GM21825 (cell line): ENCODE data around the gene ZNF747.

Experiments
- ATAC-seq: cut with Tn5 transposase; IDR thresholded peaks from one replicate; pipeline ENCODE4 v1.9.1; 2021; ENCODE audit warnings: mild to moderate bottlenecking, moderate library complexity; ENCODE audit not compliant: unreplicated experiment

The ZNF747 gene

GRCh38 chr16:30519120-30520049, 15.3 kb downstream of the ZNF747 start:
- no peak for ATAC-seq

GRCh38 chr16:30518552-30518951, 16.1 kb downstream of the ZNF747 start:
- no peak for ATAC-seq

GRCh38 chr16:30515275-30515674, 19.4 kb downstream of the ZNF747 start:
- no peak for ATAC-seq

GRCh38 chr16:30511509-30511908, 23.1 kb downstream of the ZNF747 start:
- no peak for ATAC-seq

- ATAC-seq = no peak
Observed at GRCh38 chr16:30510376-30510938, 24.2 kb downstream of the ZNF747 start.

GRCh38 chr16:30509081-30509765, 25.4 kb downstream of the ZNF747 start:
- no peak for ATAC-seq

- ATAC-seq = no peak
Observed at GRCh38 chr16:30503403-30504296, 31.0 kb downstream of the ZNF747 start.

GRCh38 chr16:30499284-30499683, 35.4 kb downstream of the ZNF747 start:
- no peak for ATAC-seq

- no peak for ATAC-seq
Observed at GRCh38 chr16:30494709-30495108, 39.9 kb downstream of the ZNF747 start.

GRCh38 chr16:30493941-30494488, 40.6 kb downstream of the ZNF747 start:
- no peak for ATAC-seq

- ATAC-seq = no peak
Observed at GRCh38 chr16:30491744-30492308, 42.8 kb downstream of the ZNF747 start.

GRCh38 chr16:30491229-30491628, 43.4 kb downstream of the ZNF747 start:
- no peak for ATAC-seq

- no peak for ATAC-seq
Observed at GRCh38 chr16:30490210-30490609, 44.4 kb downstream of the ZNF747 start.

GRCh38 chr16:30488764-30489605, 45.7 kb downstream of the ZNF747 start:
- no peak for ATAC-seq

- ATAC-seq = no peak
Observed at GRCh38 chr16:30485818-30486436, 48.7 kb downstream of the ZNF747 start.

- ATAC-seq = no peak
Observed at GRCh38 chr16:30484887-30485286, 49.8 kb downstream of the ZNF747 start.

- no peak for ATAC-seq
Observed at GRCh38 chr16:30482366-30482765, 52.3 kb downstream of the ZNF747 start.

GRCh38 chr16:30481381-30481780, 53.3 kb downstream of the ZNF747 start:
- ATAC-seq = no peak
